H9 (cell line): Measurements from ENCODE around the gene CFHR3. TPM values are rescaled to one million over a fixed set of nuclear protein-coding genes. Genes with fewer than 3 reads are reported as not detected.
"Not testable (repeated sequence)": the region's sequence is repeated elsewhere in the genome, so short reads cannot be mapped to it uniquely, and the experiment has no call there.

Source experiments
- DNase-seq: peaks from one replicate; pipeline ENCODE4 v3.0.0-alpha.2; 2017
- H2AFZ ChIP-seq: one replicate; pipeline ENCODE4 v1.6.1; 2013; ENCODE audit warnings: mild to moderate bottlenecking, low read length, control low read depth, moderate library complexity
- H2AK5ac ChIP-seq: 2 replicates; pipeline ENCODE4 v1.6.1; 2013; ENCODE audit warnings: low read length, control low read depth, mixed read lengths; ENCODE audit not compliant: insufficient read length
- H2BK120ac ChIP-seq: one replicate; pipeline ENCODE4 v1.6.1; 2013; ENCODE audit warnings: low read depth, mild to moderate bottlenecking, low read length, control low read depth, inconsistent platforms; ENCODE audit not compliant: poor library complexity, severe bottlenecking
- H2BK12ac ChIP-seq: 2 replicates; pipeline ENCODE4 v1.6.1; 2013; ENCODE audit warnings: low read length, control low read depth, mixed read lengths, low read depth; ENCODE audit not compliant: insufficient read length
- H2BK15ac ChIP-seq: 2 replicates; pipeline ENCODE4 v1.6.1; 2013; ENCODE audit warnings: low read depth, low read length, control low read depth
- H2BK20ac ChIP-seq: one replicate; pipeline ENCODE4 v1.6.1; 2013; ENCODE audit warnings: low read depth, mild to moderate bottlenecking, low read length, control low read depth, inconsistent platforms; ENCODE audit not compliant: poor library complexity, severe bottlenecking
- H2BK5ac ChIP-seq: 2 replicates; pipeline ENCODE4 v1.6.1; 2013; ENCODE audit warnings: low read length, control low read depth, mixed read lengths; ENCODE audit not compliant: insufficient read length
- H3K14ac ChIP-seq: 2 replicates; pipeline ENCODE4 v1.6.1; 2013; ENCODE audit warnings: low read length, control low read depth; ENCODE audit not compliant: insufficient read depth
- H3K18ac ChIP-seq: 2 replicates; pipeline ENCODE4 v1.6.1; 2013; ENCODE audit warnings: low read depth, mild to moderate bottlenecking, mixed read lengths, low read length, control low read depth; ENCODE audit not compliant: insufficient read length
- H3K23ac ChIP-seq: 2 replicates; pipeline ENCODE4 v1.6.1; 2013; ENCODE audit warnings: low read length, control low read depth, mixed read lengths, low read depth; ENCODE audit not compliant: insufficient read length
- H3K23me2 ChIP-seq: 2 replicates; pipeline ENCODE4 v1.6.1; 2013; ENCODE audit warnings: low read depth, mild to moderate bottlenecking, mixed read lengths, low read length, control low read depth; ENCODE audit not compliant: insufficient read length, poor library complexity, severe bottlenecking
- H3K27ac ChIP-seq: 2 replicates; pipeline ENCODE4 v1.5.1; 2013; ENCODE audit warnings: low read length, control low read depth, mixed read lengths, low read depth; ENCODE audit not compliant: insufficient read length
- H3K27me3 ChIP-seq: 2 replicates; pipeline ENCODE4 v1.6.1; 2013; ENCODE audit warnings: low read length, control low read depth, inconsistent platforms; ENCODE audit not compliant: insufficient read depth
- H3K4ac ChIP-seq: 2 replicates; pipeline ENCODE4 v1.6.1; 2013; ENCODE audit warnings: low read depth, mild to moderate bottlenecking, control low read depth, inconsistent platforms, low read length, moderate library complexity
- H3K4me1 ChIP-seq: 2 replicates; pipeline ENCODE4 v1.6.1; 2013; ENCODE audit warnings: low read length, control low read depth, inconsistent platforms; ENCODE audit not compliant: insufficient read depth
- H3K4me2 ChIP-seq: 2 replicates; pipeline ENCODE4 v1.6.1; 2013; ENCODE audit warnings: low read length, control low read depth, mixed read lengths; ENCODE audit not compliant: insufficient read length, insufficient read depth
- H3K56ac ChIP-seq: 2 replicates; pipeline ENCODE4 v1.6.1; 2013; ENCODE audit warnings: low read depth, mild to moderate bottlenecking, mixed read lengths, low read length, control low read depth; ENCODE audit not compliant: insufficient read length
- H3K79me1 ChIP-seq: 2 replicates; pipeline ENCODE4 v1.6.1; 2013; ENCODE audit warnings: low read depth, mild to moderate bottlenecking, moderate library complexity, low read length, control low read depth, inconsistent platforms; ENCODE audit not compliant: insufficient read depth, poor library complexity, severe bottlenecking
- H3K79me2 ChIP-seq: 2 replicates; pipeline ENCODE4 v1.6.1; 2013; ENCODE audit warnings: low read length, control low read depth, inconsistent platforms; ENCODE audit not compliant: insufficient read depth
- H3K9ac ChIP-seq: 2 replicates; pipeline ENCODE4 v1.6.1; 2013; ENCODE audit warnings: low read length, control low read depth, mixed read lengths; ENCODE audit not compliant: insufficient read length; ENCODE audit errors: extremely low read depth
- H3K9me3 ChIP-seq: one replicate; pipeline ENCODE4 v1.6.1; 2013; ENCODE audit warnings: low read depth, low read length, inconsistent platforms; ENCODE audit not compliant: control insufficient read depth
- H3T11ph ChIP-seq: one replicate; pipeline ENCODE4 v1.6.1; 2013; ENCODE audit warnings: mild to moderate bottlenecking, low read length, control low read depth, inconsistent platforms
- H4K20me1 ChIP-seq: one replicate; pipeline ENCODE4 v1.6.1; 2013; ENCODE audit not compliant: control insufficient read depth, insufficient read length, insufficient read depth
- H4K5ac ChIP-seq: 2 replicates; pipeline ENCODE4 v1.6.1; 2013; ENCODE audit warnings: low read depth, mild to moderate bottlenecking, mixed read lengths, low read length, control low read depth; ENCODE audit not compliant: insufficient read length
- H4K8ac ChIP-seq: replicated peaks from 2 replicates; pipeline ENCODE4 v1.6.1; 2013; ENCODE audit warnings: low read length, control low read depth, mixed read lengths, low read depth; ENCODE audit not compliant: insufficient read length
- H4K91ac ChIP-seq: 2 replicates; pipeline ENCODE4 v1.6.1; 2013; ENCODE audit warnings: low read depth, mild to moderate bottlenecking, moderate library complexity, mixed read lengths, low read length, control low read depth; ENCODE audit not compliant: insufficient read length
- H3K27ac Mint-ChIP-seq, 3 experiments: 2 replicates in 2 of 3; 3 replicates in 1 of 3; pipeline ENCODE4 v1.8.0; 2020 to 2021; ENCODE audit warnings: mixed read lengths in 3 of 3, mild to moderate bottlenecking in 1 of 3, moderate library complexity in 1 of 3
- H3K27me3 Mint-ChIP-seq: 2 replicates; pipeline ENCODE4 v1.8.0; 2021; ENCODE audit warnings: low read depth, mild to moderate bottlenecking, moderate library complexity, mixed read lengths
- H3K36me3 Mint-ChIP-seq, 3 experiments: 2 replicates in 2 of 3; 3 replicates in 1 of 3; pipeline ENCODE4 v1.8.0; 2020 to 2021; ENCODE audit warnings: low read depth in 3 of 3, mixed read lengths in 3 of 3; ENCODE audit not compliant: insufficient read depth in 1 of 3
- H3K4me1 Mint-ChIP-seq, 2 experiments: 2 replicates each; pipeline ENCODE4 v1.8.0; 2020; ENCODE audit warnings: mixed read lengths in 2 of 2
- H3K4me3 Mint-ChIP-seq, 2 experiments: 2 replicates in 1 of 2; 3 replicates in 1 of 2; pipeline ENCODE4 v1.8.0; 2020 to 2021; ENCODE audit warnings: mild to moderate bottlenecking in 2 of 2, mixed read lengths in 2 of 2, moderate library complexity in 1 of 2
- H3K9me3 Mint-ChIP-seq, 2 experiments: 2 replicates in 1 of 2; 3 replicates in 1 of 2; pipeline ENCODE4 v1.8.0; 2020; ENCODE audit warnings: mild to moderate bottlenecking in 2 of 2, mixed read lengths in 2 of 2, moderate library complexity in 1 of 2
- WGBS: extraction: QIAGEN DNeasy Blood & Tissue Kit; methylation state at CpG from one replicate; pipeline ENCODE4 v1.1.7; 2013; ENCODE audit warnings: missing lambda C conversion rate, low lambda C conversion rate, mixed read lengths; ENCODE audit not compliant: insufficient read length; ENCODE audit errors: extremely low coverage; 5-methylcytosine and 5-hydroxymethylcytosine counted together
- total RNA-seq: library from RNA; stranded (reverse); gene quantifications from 2 replicates; pipeline ENCODE4 v1.2.1, GENCODE V29; 2021
- TF ChIP-seq, protein P1 (sequence below): fragments of 200-600 bp; sonication (generic); conservative IDR thresholded peaks from 3 replicates; pipeline ENCODE4 v1.8.0; 2021; ENCODE audit warnings: antibody characterized with exemption, mild to moderate bottlenecking

Gene CFHR3
- total RNA-seq, 1 experiment from 2014 or later: 1.4 TPM

DNA sequence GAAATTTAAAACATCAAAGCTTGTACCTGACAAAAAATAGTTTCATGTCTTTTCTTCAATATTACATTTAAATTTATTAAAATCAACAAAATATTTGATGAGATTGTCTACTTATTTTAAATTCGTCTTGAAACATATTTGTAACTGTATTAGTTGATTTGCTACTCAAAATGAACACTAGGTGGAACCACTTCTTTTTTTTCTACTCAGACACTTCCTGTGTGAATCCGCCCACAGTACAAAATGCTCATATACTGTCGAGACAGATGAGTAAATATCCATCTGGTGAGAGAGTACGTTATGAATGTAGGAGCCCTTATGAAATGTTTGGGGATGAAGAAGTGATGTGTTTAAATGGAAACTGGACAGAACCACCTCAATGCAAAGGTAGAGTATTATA lies 53.2 kb downstream of the CFHR3 start:
- not testable (repeated sequence) for H3K27ac ChIP-seq, DNase-seq, H4K20me1 ChIP-seq, H3K27me3 ChIP-seq, H3K56ac ChIP-seq, H2AK5ac ChIP-seq, H3K4me3 Mint-ChIP-seq, H3K4ac ChIP-seq, H4K5ac ChIP-seq, H3K18ac ChIP-seq, H3K9me3 ChIP-seq, H2BK12ac ChIP-seq, H3K4me1 Mint-ChIP-seq, H4K91ac ChIP-seq, H3K14ac ChIP-seq, H3K79me1 ChIP-seq, H2AFZ ChIP-seq, H2BK5ac ChIP-seq, H3T11ph ChIP-seq, H3K36me3 Mint-ChIP-seq, H4K8ac ChIP-seq, H3K79me2 ChIP-seq, H3K4me2 ChIP-seq, H3K9ac ChIP-seq, H3K4me1 ChIP-seq, H3K23ac ChIP-seq, H3K27ac Mint-ChIP-seq, H2BK120ac ChIP-seq, H2BK15ac ChIP-seq, H2BK20ac ChIP-seq, H3K23me2 ChIP-seq, H3K27me3 Mint-ChIP-seq, H3K9me3 Mint-ChIP-seq
- no CpG with 5 or more reads among the region's 4 CpGs for WGBS
- TF ChIP-seq, protein P1, sequence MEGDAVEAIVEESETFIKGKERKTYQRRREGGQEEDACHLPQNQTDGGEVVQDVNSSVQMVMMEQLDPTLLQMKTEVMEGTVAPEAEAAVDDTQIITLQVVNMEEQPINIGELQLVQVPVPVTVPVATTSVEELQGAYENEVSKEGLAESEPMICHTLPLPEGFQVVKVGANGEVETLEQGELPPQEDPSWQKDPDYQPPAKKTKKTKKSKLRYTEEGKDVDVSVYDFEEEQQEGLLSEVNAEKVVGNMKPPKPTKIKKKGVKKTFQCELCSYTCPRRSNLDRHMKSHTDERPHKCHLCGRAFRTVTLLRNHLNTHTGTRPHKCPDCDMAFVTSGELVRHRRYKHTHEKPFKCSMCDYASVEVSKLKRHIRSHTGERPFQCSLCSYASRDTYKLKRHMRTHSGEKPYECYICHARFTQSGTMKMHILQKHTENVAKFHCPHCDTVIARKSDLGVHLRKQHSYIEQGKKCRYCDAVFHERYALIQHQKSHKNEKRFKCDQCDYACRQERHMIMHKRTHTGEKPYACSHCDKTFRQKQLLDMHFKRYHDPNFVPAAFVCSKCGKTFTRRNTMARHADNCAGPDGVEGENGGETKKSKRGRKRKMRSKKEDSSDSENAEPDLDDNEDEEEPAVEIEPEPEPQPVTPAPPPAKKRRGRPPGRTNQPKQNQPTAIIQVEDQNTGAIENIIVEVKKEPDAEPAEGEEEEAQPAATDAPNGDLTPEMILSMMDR: peak; percentile 61

Other genes starting within 250 kb of the CFHR3 start
- gene KCNT2, start 166.4 kb upstream of the CFHR3 start, total RNA-seq: 8.4 and 9.1 TPM in 2 replicates
- not detected in 2 replicates for gene CFH, start 122.8 kb upstream of the CFHR3 start, total RNA-seq
- not detected in 2 replicates for gene CFHR1, start 44.9 kb downstream of the CFHR3 start, total RNA-seq
- gene CFHR4, start 113.2 kb downstream of the CFHR3 start, total RNA-seq: not detected in 2 replicates
- not detected in 2 replicates for gene CFHR2, start 168.9 kb downstream of the CFHR3 start, total RNA-seq
- gene CFHR5, start 202.7 kb downstream of the CFHR3 start, total RNA-seq: not detected in 2 replicates